ENCODE measurements around the gene HSBP1L1. TPM values are rescaled to one million over a fixed set of nuclear protein-coding genes. Genes with fewer than 3 reads are reported as not detected.

The HSBP1L1 gene
- total and polyA plus RNA-seq, 8 donors, result 4.1 to 62.3 (median 34.0) TPM

GRCh38 chr18:79917169-79917852 is 47.1 kb upstream of the HSBP1L1 start:
- H3K27ac ChIP-seq, result no peak overlapping the region
- H3K9me3 ChIP-seq, result no peaks in the 10 kb centered on the region
- no peak for TF ChIP-seq POLR2AphosphoS5 (IDR thresholded peaks at IDR 0.05)
- no peak for TF ChIP-seq POLR2A (IDR thresholded peaks at IDR 0.05)
- TF ChIP-seq EP300 (IDR thresholded peaks at IDR 0.05), result no peak
- no peak for TF ChIP-seq CTCF (IDR thresholded peaks at IDR 0.05)
- DNase-seq, result peak in 1 of 2 donors; percentile 15
- no peaks in the 10 kb centered on the region for H3K27me3 ChIP-seq
- peaks cover 18 to 71% (median 68%) of the 10 kb centered on the region in 4 donors for H3K36me3 ChIP-seq
- intact Hi-C loops (cut with DNase I; ENCODE audit: low total_unique reads), result no loop called here
- WGBS, 5 donors, result 94 to 98% (median 97%) methylated on average over 20 to 28 of the region's 28 CpGs
- H3K4me3 ChIP-seq, result no peak overlapping the region
- H3K4me1 ChIP-seq, result no peaks in the 10 kb centered on the region

DNA sequence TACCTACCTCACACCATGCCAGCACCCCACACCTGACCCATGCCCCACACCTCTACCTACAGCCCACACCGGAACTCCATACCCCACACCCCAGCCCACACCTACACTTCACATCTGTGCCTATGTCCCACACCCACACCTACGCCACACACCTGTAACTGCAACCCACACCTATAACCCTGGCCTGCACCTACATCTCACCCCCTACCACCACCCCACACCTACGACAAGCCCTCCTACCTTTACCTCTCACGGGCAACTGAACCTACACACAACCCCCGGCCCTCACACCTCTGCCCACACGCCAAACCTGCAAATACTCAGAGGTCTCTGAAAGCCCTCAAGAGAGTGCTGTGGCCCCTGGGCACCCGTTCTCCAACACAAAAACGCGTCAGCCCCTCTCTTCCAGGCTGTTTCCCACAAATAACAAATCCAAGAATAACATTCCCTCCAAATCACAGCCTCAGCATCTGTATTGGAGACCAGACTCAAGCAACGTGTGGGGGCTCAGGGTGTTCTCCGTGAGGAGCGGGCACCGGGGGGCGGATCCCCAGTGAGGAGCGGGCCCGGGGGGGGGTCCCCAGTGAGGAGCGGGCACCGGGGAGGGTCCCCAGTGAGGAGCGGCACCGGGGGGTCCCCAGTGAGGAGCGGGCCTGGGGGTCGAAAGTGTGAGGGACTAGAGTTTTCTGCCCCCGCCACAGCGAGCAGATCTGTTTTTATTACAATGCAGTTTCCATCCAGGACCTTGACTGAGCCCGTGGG is 46.4 kb upstream of the HSBP1L1 start:
- 93 to 99% (median 97%) methylated on average over 13 to 25 of the region's 25 CpGs for whole genome bisulfite sequencing, 5 donors
- no peaks in the 10 kb centered on the region for H3K27me3 ChIP-seq
- peaks cover 18 to 69% (median 63%) of the 10 kb centered on the region in 4 donors for H3K36me3 ChIP-seq
- no peak for TF ChIP-seq EP300 (IDR thresholded peaks at IDR 0.05)
- TF ChIP-seq POLR2A (IDR thresholded peaks at IDR 0.05), result no peak
- no peak for TF ChIP-seq POLR2AphosphoS5 (IDR thresholded peaks at IDR 0.05)
- TF ChIP-seq CTCF (IDR thresholded peaks at IDR 0.05), result no peak
- H3K4me1 ChIP-seq, result no peaks in the 10 kb centered on the region
- no peak overlapping the region for H3K4me3 ChIP-seq
- H3K27ac ChIP-seq, result no peak overlapping the region
- intact Hi-C loops (cut with DNase I; ENCODE audit: low total_unique reads), result no loop called here
- no peaks in the 10 kb centered on the region for H3K9me3 ChIP-seq
- DNase-seq, result no peak

DNA sequence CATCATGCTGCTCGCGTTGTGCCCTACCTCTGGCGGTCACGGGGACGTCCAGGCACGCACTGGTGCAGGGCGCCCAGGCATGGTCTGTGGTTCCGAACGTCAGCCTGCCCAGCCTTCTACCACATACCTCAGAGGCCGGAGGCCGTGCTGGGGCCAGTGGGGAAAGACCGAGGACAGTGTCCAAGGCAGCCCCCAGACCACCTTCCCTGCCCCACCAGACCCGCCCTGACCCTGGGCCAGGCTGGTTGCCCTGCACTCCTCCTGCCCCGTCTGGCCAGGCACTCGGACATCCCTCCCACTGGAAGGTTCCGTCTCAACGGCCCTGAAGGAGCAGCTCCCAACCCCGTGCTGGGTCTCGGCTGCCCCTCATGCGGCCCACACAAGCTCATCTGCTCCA is 45.8 kb upstream of the HSBP1L1 start:
- peak in 1 of 2 donors; percentile 20 for DNase-seq
- 89 to 98% (median 96%) methylated on average over 14 to 20 of the region's 20 CpGs for WGBS, 5 donors
- Histone ChIP-seq H3K27ac (no peak overlapping the region), H3K4me3 (no peak overlapping the region), H3K27me3 (no peaks in the 10 kb centered on the region), H3K4me1 (no peaks in the 10 kb centered on the region), H3K36me3 (peaks cover 19 to 68% (median 62%) of the 10 kb centered on the region in 4 donors), H3K9me3 (no peaks in the 10 kb centered on the region)
- intact Hi-C loops (cut with DNase I; ENCODE audit: low total_unique reads), result no loop called here
- TF ChIP-seq CTCF (IDR thresholded peaks at IDR 0.05) (no peak), POLR2A (IDR thresholded peaks at IDR 0.05) (no peak), POLR2AphosphoS5 (IDR thresholded peaks at IDR 0.05) (no peak)

GRCh38 chr18:79919089-79919488 is 45.4 kb upstream of the HSBP1L1 start:
- Histone ChIP-seq H3K4me1 (no peaks in the 10 kb centered on the region), H3K27me3 (no peaks in the 10 kb centered on the region), H3K9me3 (no peaks in the 10 kb centered on the region), H3K27ac (no peak overlapping the region), H3K4me3 (no peak overlapping the region), H3K36me3 (peaks cover 22 to 68% (median 62%) of the 10 kb centered on the region in 4 donors)
- peak in 1 of 2 donors; percentile 25 for DNase-seq
- WGBS, 5 donors, result 94 to 99% (median 96%) methylated on average over 9 to 19 of the region's 19 CpGs
- TF ChIP-seq EP300 (IDR thresholded peaks at IDR 0.05), result no peak
- no peak for TF ChIP-seq POLR2A (IDR thresholded peaks at IDR 0.05)
- TF ChIP-seq POLR2AphosphoS5 (IDR thresholded peaks at IDR 0.05), result no peak
- TF ChIP-seq CTCF (IDR thresholded peaks at IDR 0.05), result no peak
- intact Hi-C loops (cut with DNase I; ENCODE audit: low total_unique reads), result no loop called here

Data from stomach (tissue), 9 donors.